Ascending aorta (tissue), 2 donors: ENCODE results near the gene CDH23. TPM values are rescaled to one million over a fixed set of nuclear protein-coding genes. Genes with fewer than 3 reads are reported as not detected.
A peak's percentile ranks its signal among the peaks of the same experiment; 100 is the strongest.

Source experiments
- DNase-seq, 2 donors: peaks; one replicate each; pipeline ENCODE4 v3.0.0-alpha.2; 2019; ENCODE audit warnings: low spot score in 2 of 2
- H3K27ac ChIP-seq, 2 donors: fragments of 200-600 bp; sonication (generic); one replicate each; pipeline ENCODE4 v1.5.1; 2016 to 2017; ENCODE audit warnings: mild to moderate bottlenecking in 1 of 2
- H3K27me3 ChIP-seq: fragments of 200-600 bp; sonication (generic); one replicate; pipeline ENCODE4 v1.5.1; 2017
- H3K36me3 ChIP-seq, 2 donors: fragments of 200-600 bp; sonication (generic); one replicate each; pipeline ENCODE4 v1.5.1; 2016
- H3K4me1 ChIP-seq, 2 donors: fragments of 200-600 bp; sonication (generic); one replicate each; pipeline ENCODE4 v1.5.1; 2016 to 2017; ENCODE audit warnings: mild to moderate bottlenecking in 1 of 2
- H3K4me3 ChIP-seq, 2 donors: fragments of 200-600 bp; sonication (generic); one replicate each; pipeline ENCODE4 v1.5.1; 2016 to 2017; ENCODE audit warnings: mild to moderate bottlenecking in 1 of 2
- H3K9me3 ChIP-seq, 2 donors: fragments of 200-600 bp; sonication (generic); one replicate each; pipeline ENCODE4 v1.5.1; 2016
- intact Hi-C: fragments of 100-400 bp; cut with DNase I; formaldehyde crosslinking; loops from one replicate; pipeline ENCODE4 v1.15.1; 2023
- total RNA-seq: library from RNA; depleted of rRNA; stranded (reverse); fragments of >200 nt; gene quantifications from one replicate; pipeline ENCODE4 v1.1.0, GENCODE V29; 2016
- TF ChIP-seq, protein P1 (sequence below), 3 experiments: fragments of 200-600 bp in 2 of 3; fragments of 450-650 bp in 1 of 3; sonication (generic) in 2 of 3; IDR thresholded peaks; one replicate each; pipeline ENCODE4 v1.5.1; 2016 to 2019; ENCODE audit warnings: antibody characterized with exemption in 3 of 3, mild to moderate bottlenecking in 1 of 3, moderate library complexity in 1 of 3

Gene CDH23
- 40.9 TPM for total RNA-seq

DNA sequence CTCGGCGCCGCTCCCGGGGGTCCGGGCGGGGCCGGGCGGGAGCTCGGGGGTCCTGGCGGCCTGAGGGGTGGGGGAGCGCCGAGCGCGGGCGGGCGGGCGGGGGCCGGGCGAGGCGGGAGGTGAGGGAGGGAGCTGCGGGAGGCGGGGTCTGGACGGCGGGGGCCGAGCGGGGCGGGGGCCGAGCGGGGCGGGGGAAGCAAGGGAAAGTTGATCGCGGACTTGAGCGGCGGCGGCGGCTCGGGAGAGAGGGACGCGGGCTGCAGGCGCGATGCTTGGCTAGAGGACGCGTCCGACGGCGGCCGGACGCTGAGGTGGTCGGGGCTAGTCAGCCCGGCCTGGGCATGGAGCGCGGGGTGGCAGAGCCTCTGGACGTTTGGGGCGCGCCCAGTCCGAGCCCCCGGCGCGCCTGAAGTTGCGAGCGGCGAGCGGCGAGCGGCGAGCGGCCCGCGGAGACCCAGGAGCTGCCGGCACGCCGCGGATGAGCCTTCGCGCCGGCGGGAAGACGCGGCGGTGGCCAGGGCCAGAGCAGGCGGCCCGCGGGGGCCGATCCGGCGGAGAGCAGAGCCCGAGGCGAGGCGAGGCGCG is at the start of gene CDH23:
TSS of gene CDH23 (plus strand) at position 210 of the 585 bp plus-strand sequence. CDS start 42,912 bp downstream, outside the sequence.
- no peaks in the 10 kb centered on the region for H3K9me3 ChIP-seq
- intact Hi-C loops, result loop anchor here (2.0 to 5.0 kb wide), 2 partner anchors 172 to 415 kb away; no protein-coding TSS in a partner anchor
- peak within 1 kb of the TSS; percentile 51 to 69 for H3K4me3 ChIP-seq
- H3K36me3 ChIP-seq, result no peaks in the 10 kb centered on the region
- H3K27ac ChIP-seq, result no peak within 1 kb of the TSS
- H3K27me3 ChIP-seq, result peaks cover 3% of the 10 kb centered on the region
- H3K4me1 ChIP-seq, result peaks cover 10 to 17% of the 10 kb centered on the region in 2 donors
- TF ChIP-seq, protein P1, sequence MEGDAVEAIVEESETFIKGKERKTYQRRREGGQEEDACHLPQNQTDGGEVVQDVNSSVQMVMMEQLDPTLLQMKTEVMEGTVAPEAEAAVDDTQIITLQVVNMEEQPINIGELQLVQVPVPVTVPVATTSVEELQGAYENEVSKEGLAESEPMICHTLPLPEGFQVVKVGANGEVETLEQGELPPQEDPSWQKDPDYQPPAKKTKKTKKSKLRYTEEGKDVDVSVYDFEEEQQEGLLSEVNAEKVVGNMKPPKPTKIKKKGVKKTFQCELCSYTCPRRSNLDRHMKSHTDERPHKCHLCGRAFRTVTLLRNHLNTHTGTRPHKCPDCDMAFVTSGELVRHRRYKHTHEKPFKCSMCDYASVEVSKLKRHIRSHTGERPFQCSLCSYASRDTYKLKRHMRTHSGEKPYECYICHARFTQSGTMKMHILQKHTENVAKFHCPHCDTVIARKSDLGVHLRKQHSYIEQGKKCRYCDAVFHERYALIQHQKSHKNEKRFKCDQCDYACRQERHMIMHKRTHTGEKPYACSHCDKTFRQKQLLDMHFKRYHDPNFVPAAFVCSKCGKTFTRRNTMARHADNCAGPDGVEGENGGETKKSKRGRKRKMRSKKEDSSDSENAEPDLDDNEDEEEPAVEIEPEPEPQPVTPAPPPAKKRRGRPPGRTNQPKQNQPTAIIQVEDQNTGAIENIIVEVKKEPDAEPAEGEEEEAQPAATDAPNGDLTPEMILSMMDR (IDR thresholded peaks at IDR 0.05), result no peak
- DNase-seq, result no peak

DNA sequence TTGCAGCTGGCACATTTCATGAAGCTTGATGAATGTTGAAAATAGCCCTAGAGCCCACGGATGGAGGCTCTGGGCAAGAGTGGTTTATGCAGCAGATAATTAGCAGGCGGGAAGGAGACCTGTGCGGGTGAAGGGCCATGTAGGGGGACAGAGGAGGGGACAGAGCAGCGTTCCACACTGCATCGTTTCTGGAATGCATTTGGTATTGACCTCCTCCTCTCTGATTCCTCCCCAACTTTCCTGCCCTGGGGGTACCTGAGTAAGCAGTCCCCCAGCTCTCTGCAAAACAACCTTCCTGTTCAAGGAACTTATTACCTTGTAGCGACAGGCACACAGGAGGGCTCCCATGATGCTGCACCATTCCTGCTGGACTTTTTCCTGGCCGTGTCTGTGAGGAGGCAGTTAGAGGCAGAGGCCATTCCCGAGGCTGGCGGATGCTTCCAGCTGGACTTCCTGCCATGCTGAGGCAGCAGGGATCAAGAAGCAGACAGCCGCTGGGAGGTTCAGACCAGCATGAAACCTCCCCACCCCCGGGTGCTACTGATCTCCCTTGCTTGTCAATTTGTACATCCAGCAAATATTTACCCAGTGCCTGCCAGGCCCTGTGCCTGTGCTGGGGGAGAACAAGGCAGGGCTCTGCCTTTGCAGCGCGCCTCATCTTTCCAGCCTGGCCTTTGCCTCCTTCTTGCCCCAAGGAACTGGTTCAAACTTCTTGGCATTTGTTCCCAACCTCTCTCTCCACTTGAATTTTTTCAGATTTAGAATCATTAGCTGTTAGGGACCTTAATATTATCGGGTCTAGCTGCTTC is 48.9 kb upstream of the CDH23 start:
- no peak overlapping the region for H3K4me3 ChIP-seq
- intact Hi-C loops, result no loop called here
- TF ChIP-seq, protein P1 (IDR thresholded peaks at IDR 0.05), result no peak

DNA sequence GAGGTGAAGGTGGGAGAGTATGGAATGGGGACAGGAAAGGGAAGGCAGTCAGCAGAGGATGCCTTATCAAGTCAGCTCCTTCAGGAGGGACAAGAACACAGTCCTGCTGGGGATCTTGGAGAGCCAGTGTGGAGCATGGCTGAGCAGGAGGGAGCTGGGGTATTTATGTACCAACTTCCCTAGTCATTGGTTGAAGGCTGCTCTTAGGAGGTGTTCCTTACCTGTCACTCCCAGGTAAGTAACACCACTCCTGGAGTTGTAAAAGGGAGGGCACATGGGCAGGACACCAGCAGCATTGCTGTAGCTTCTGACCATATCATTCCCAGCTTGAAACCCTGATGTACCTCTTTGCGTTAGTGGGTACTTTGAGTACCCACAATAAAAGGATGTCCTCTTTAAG is 47.9 kb upstream of the CDH23 start:
- TF ChIP-seq, protein P1 (IDR thresholded peaks at IDR 0.05), result no peak
- no peak overlapping the region for H3K27ac ChIP-seq
- H3K36me3 ChIP-seq, result peaks cover 0 to 14% of the 10 kb centered on the region in 2 donors
- no peaks in the 10 kb centered on the region for H3K4me1 ChIP-seq
- intact Hi-C loops, result no loop called here
- H3K27me3 ChIP-seq, result no peaks in the 10 kb centered on the region
- no peak overlapping the region for H3K4me3 ChIP-seq
- DNase-seq, result no peak
- no peaks in the 10 kb centered on the region for H3K9me3 ChIP-seq

More for the DNA sequence above, 48.9 kb upstream of the CDH23 start:
- Histone ChIP-seq H3K27me3 (no peaks in the 10 kb centered on the region), H3K36me3 (peaks cover 0 to 7% of the 10 kb centered on the region in 2 donors), H3K9me3 (no peaks in the 10 kb centered on the region), H3K4me1 (no peaks in the 10 kb centered on the region), H3K27ac (no peak overlapping the region)
- DNase-seq, result no peak

- H3K4me3 ChIP-seq, result no peak overlapping the region
- no peak for DNase-seq
- TF ChIP-seq, protein P1 (IDR thresholded peaks at IDR 0.05), result no peak
- H3K36me3 ChIP-seq, result peaks cover 0 to 14% of the 10 kb centered on the region in 2 donors
- intact Hi-C loops, result no loop called here
- no peaks in the 10 kb centered on the region for H3K27me3 ChIP-seq
- H3K4me1 ChIP-seq, result no peaks in the 10 kb centered on the region
- no peaks in the 10 kb centered on the region for H3K9me3 ChIP-seq
- no peak overlapping the region for H3K27ac ChIP-seq
Measured at GRCh38 chr10:71349406-71349805, 47.3 kb upstream of the CDH23 start.

- no peak overlapping the region for H3K4me3 ChIP-seq
- H3K4me1 ChIP-seq, result no peaks in the 10 kb centered on the region
- no peaks in the 10 kb centered on the region for H3K9me3 ChIP-seq
- H3K27ac ChIP-seq, result no peak overlapping the region
- no peak for DNase-seq
- peaks cover 3 to 17% of the 10 kb centered on the region in 2 donors for H3K36me3 ChIP-seq
- no peaks in the 10 kb centered on the region for H3K27me3 ChIP-seq
- TF ChIP-seq, protein P1 (IDR thresholded peaks at IDR 0.05), result no peak
- intact Hi-C loops, result no loop called here
Measured at GRCh38 chr10:71351087-71351486, 45.6 kb upstream of the CDH23 start.
